ENCODE data around the gene AMTN. TPM values are rescaled to one million over a fixed set of nuclear protein-coding genes. Genes with fewer than 3 reads are reported as not detected.
A peak's percentile ranks its signal among the peaks of the same experiment; 100 is the strongest.

Gene AMTN
- polyA plus RNA-seq, 2 of the 4 experiments (the other 2 are of a cell fraction): not detected

GRCh38 chr4:70559211-70559830 lies 41.0 kb downstream of the AMTN start:
- no peaks in the 10 kb centered on the region for H3K9me3 ChIP-seq
- FAIRE-seq (no peak), DNase-seq (ENCODE audit: low read depth in 1 of 2, low spot score in 1 of 2) (peak; percentile 36 to 42), ATAC-seq (peak; percentile 71 to 76; a peak in 5 of 6 replicates)
- ChIA-PET CTCF (interaction anchor here (0.7 to 1.8 kb wide), 4 partner anchors 9 to 872 kb away, joined by 3 to 8 read pairs (median 4); no protein-coding TSS in a partner anchor), POLR2A (no interaction called here)
- TF ChIP-seq PBX3 (IDR thresholded peaks at IDR 0.05) (no peak), CTCF (IDR thresholded peaks at IDR 0.05) (peak; percentile 70), SMC3 (IDR thresholded peaks at IDR 0.05) (peak; percentile 47), RAD21 (conservative IDR thresholded peaks at IDR 0.05 in 1 of 2, IDR thresholded peaks at IDR 0.05 in 1 of 2) (peak; percentile 74 to 75)
- H3K4me2 ChIP-seq: no peak overlapping the region
- H3K4me1 ChIP-seq: no peaks in the 10 kb centered on the region
- H3K27ac ChIP-seq: no peak overlapping the region
- no peak overlapping the region for H3K4me3 ChIP-seq
- 21% methylated on average over 2 of the region's 2 CpGs for WGBS (ENCODE audit: missing lambda C conversion rate)

GRCh38 chr4:70559924-70560323 lies 41.6 kb downstream of the AMTN start:
- POLR2A ChIA-PET: no interaction called here
- Histone ChIP-seq H3K9me3 (no peaks in the 10 kb centered on the region), H3K27ac (no peak overlapping the region), H3K4me3 (no peak overlapping the region), H3K4me1 (no peaks in the 10 kb centered on the region), H3K4me2 (no peak overlapping the region)
- TF ChIP-seq HOXB5 (CRISPR knock-in tag; IDR thresholded peaks at IDR 0.05) (no peak), ELK1 (IDR thresholded peaks at IDR 0.05; ENCODE audit: low read depth, low read length) (no peak), ZNF302 (CRISPR knock-in tag; IDR thresholded peaks at IDR 0.05) (no peak), HDAC2 (IDR thresholded peaks at IDR 0.05) (no peak), TFCP2L1 (CRISPR knock-in tag; IDR thresholded peaks at IDR 0.05) (no peak), RFX5 (IDR thresholded peaks at IDR 0.05) (no peak), ZC3H11A (IDR thresholded peaks at IDR 0.05) (no peak), CBX2 (IDR thresholded peaks at IDR 0.05; ENCODE audit: borderline replicate concordance, low read depth) (no peak), EHMT2 (IDR thresholded peaks at IDR 0.05; ENCODE audit: low read depth) (no peak), FOXS1 (CRISPR knock-in tag; IDR thresholded peaks at IDR 0.05) (no peak), HOXA7 (CRISPR knock-in tag; IDR thresholded peaks at IDR 0.05) (no peak), NR3C1 (IDR thresholded peaks at IDR 0.05) (no peak), PHF8 (IDR thresholded peaks at IDR 0.05; ENCODE audit: borderline replicate concordance, low read depth) (no peak), FOSB (CRISPR knock-in tag; IDR thresholded peaks at IDR 0.05) (no peak)
- ATAC-seq: no peak
- FAIRE-seq: no peak
- 57% methylated on average over 1 of the region's 1 CpG for WGBS (ENCODE audit: missing lambda C conversion rate)
- no peak for DNase-seq (ENCODE audit: low read depth in 1 of 2, low spot score in 1 of 2)
- CTCF ChIA-PET: interaction anchor here (1.4 to 1.8 kb wide), 2 partner anchors 10 to 873 kb away, joined by 5 to 8 read pairs; no protein-coding TSS in a partner anchor

GRCh38 chr4:70564033-70564432 lies 45.7 kb downstream of the AMTN start:
- Histone ChIP-seq H3K4me3 (no peak overlapping the region), H3K9me3 (no peaks in the 10 kb centered on the region), H3K4me2 (no peak overlapping the region), H3K27ac (no peak overlapping the region), H3K4me1 (no peaks in the 10 kb centered on the region)
- ATAC-seq (no peak), FAIRE-seq (no peak), DNase-seq (ENCODE audit: low read depth in 1 of 2, low spot score in 1 of 2) (no peak)
- no peak for TF ChIP-seq PBX3 (IDR thresholded peaks at IDR 0.05)
- no peak for TF ChIP-seq HES2 (IDR thresholded peaks at IDR 0.05)
- TF ChIP-seq HOXB5 (CRISPR knock-in tag; IDR thresholded peaks at IDR 0.05): no peak
- no peak for TF ChIP-seq CHD4 (IDR thresholded peaks at IDR 0.05; ENCODE audit: borderline replicate concordance)
- TF ChIP-seq ELK1 (IDR thresholded peaks at IDR 0.05; ENCODE audit: low read depth, low read length): no peak
- TF ChIP-seq POLR2A (IDR thresholded peaks at IDR 0.05; ENCODE audit: low read length): no peak
- no peak for TF ChIP-seq NFE2L2 (conservative IDR thresholded peaks at IDR 0.05; ENCODE audit: low read length)
- TF ChIP-seq TP53 (CRISPR knock-in tag; IDR thresholded peaks at IDR 0.05): no peak
- TF ChIP-seq RAD21 (conservative IDR thresholded peaks at IDR 0.05 in 1 of 2, IDR thresholded peaks at IDR 0.05 in 1 of 2): no peak
- no peak for TF ChIP-seq BHLHE40 (IDR thresholded peaks at IDR 0.05; ENCODE audit: low read depth, low read length)
- no peak for TF ChIP-seq ESRRA (IDR thresholded peaks at IDR 0.05; ENCODE audit: borderline replicate concordance, low read length)
- TF ChIP-seq FOSB (CRISPR knock-in tag; IDR thresholded peaks at IDR 0.05): no peak
- TF ChIP-seq CBX2 (IDR thresholded peaks at IDR 0.05; ENCODE audit: borderline replicate concordance, low read depth): no peak
- WGBS (ENCODE audit: missing lambda C conversion rate): 46% methylated on average over 8 of the region's 8 CpGs
- ChIA-PET POLR2A (no interaction called here), CTCF (no interaction called here)
